Activated CD8-positive, alpha-beta memory T cell treated with anti-CD3 and anti-CD28 coated beads for 36 hours (primary cell): ENCODE measurements around the gene HDAC4. TPM values are rescaled to one million over a fixed set of nuclear protein-coding genes. Genes with fewer than 3 reads are reported as not detected.

Source experiments
- CTCF ChIA-PET: fragments of 350-600 bp; sonication (Branson Sonifier 250); formaldehyde crosslinking; loops from one replicate; lab custom pipeline; 2021; ENCODE audit warnings: antibody characterized with exemption; lab: Charles Lee
- POLR2A ChIA-PET: fragments of 350-600 bp; sonication (Branson Sonifier 250); formaldehyde crosslinking; loops from one replicate; lab custom pipeline; 2021; ENCODE audit warnings: antibody characterized with exemption; lab: Charles Lee
- total RNA-seq, 2 experiments: library from RNA; stranded (reverse); gene quantifications; one replicate each; pipeline ENCODE4 v1.2.3, GENCODE V29; 2021

HDAC4 gene
- total RNA-seq, 2 experiments from 2014 or later = 19.7 to 23.5 TPM

- POLR2A ChIA-PET = interaction anchor here (1.2 kb wide), 1 partner anchor 140 kb away, joined by 4 read pairs; the partner anchor contains the start of gene HDAC4
- CTCF ChIA-PET = no interaction called here
Observed at GRCh38 chr2:239260546-239261327, 140.1 kb downstream of the HDAC4 start.

GRCh38 chr2:239259603-239260298 is 141.1 kb downstream of the HDAC4 start:
- ChIA-PET POLR2A (interaction anchor here (1.2 kb wide), 1 partner anchor 141 kb away, joined by 4 read pairs; the partner anchor contains the start of gene HDAC4), CTCF (no interaction called here)

GRCh38 chr2:239259173-239259572 is 141.6 kb downstream of the HDAC4 start:
- ChIA-PET CTCF (no interaction called here), POLR2A (interaction anchor here (1.2 kb wide), 1 partner anchor 142 kb away, joined by 4 read pairs; the partner anchor contains the start of gene HDAC4)

GRCh38 chr2:239258248-239258647 is 142.6 kb downstream of the HDAC4 start:
- POLR2A ChIA-PET = no interaction called here
- CTCF ChIA-PET = interaction anchor here (1.9 kb wide), 1 partner anchor 9 kb away, joined by 4 read pairs; no protein-coding TSS in a partner anchor

- ChIA-PET POLR2A (interaction anchor here (0.6 kb wide), 1 partner anchor 934 kb away, joined by 7 read pairs; no protein-coding TSS in a partner anchor), CTCF (interaction anchor here (1.9 kb wide), 1 partner anchor 10 kb away, joined by 4 read pairs; no protein-coding TSS in a partner anchor)
Observed at GRCh38 chr2:239257511-239257937, 143.3 kb downstream of the HDAC4 start.

- ChIA-PET CTCF (interaction anchor here (1.9 kb wide), 1 partner anchor 11 kb away, joined by 4 read pairs; no protein-coding TSS in a partner anchor), POLR2A (no interaction called here)
Observed at GRCh38 chr2:239256350-239256743, 144.5 kb downstream of the HDAC4 start.

- CTCF ChIA-PET = no interaction called here
- POLR2A ChIA-PET = no interaction called here
Observed at GRCh38 chr2:239255628-239256349, 145.0 kb downstream of the HDAC4 start.

GRCh38 chr2:239255218-239255617 is 145.6 kb downstream of the HDAC4 start:
- ChIA-PET POLR2A (no interaction called here), CTCF (no interaction called here)

GRCh38 chr2:239253701-239254436 is 147.0 kb downstream of the HDAC4 start:
- ChIA-PET CTCF (no interaction called here), POLR2A (no interaction called here)

- CTCF ChIA-PET = no interaction called here
Observed at GRCh38 chr2:239253264-239253663, 147.6 kb downstream of the HDAC4 start.

GRCh38 chr2:239252801-239253200 is 148.0 kb downstream of the HDAC4 start:
- CTCF ChIA-PET = no interaction called here
- POLR2A ChIA-PET = no interaction called here

More at GRCh38 chr2:239253264-239253663, 147.6 kb downstream of the HDAC4 start:
- POLR2A ChIA-PET = no interaction called here

- ChIA-PET CTCF (no interaction called here), POLR2A (no interaction called here)
Observed at GRCh38 chr2:239252393-239252792, 148.4 kb downstream of the HDAC4 start.

- ChIA-PET POLR2A (no interaction called here), CTCF (no interaction called here)
Observed at GRCh38 chr2:239251971-239252370, 148.8 kb downstream of the HDAC4 start.

GRCh38 chr2:239250216-239251081 is 150.4 kb downstream of the HDAC4 start:
- CTCF ChIA-PET = no interaction called here
- POLR2A ChIA-PET = no interaction called here

- CTCF ChIA-PET = no interaction called here
- POLR2A ChIA-PET = no interaction called here
Observed at GRCh38 chr2:239249776-239250175, 151.0 kb downstream of the HDAC4 start.

GRCh38 chr2:239249048-239249447 is 151.8 kb downstream of the HDAC4 start:
- ChIA-PET POLR2A (no interaction called here), CTCF (no interaction called here)

- POLR2A ChIA-PET = no interaction called here
- CTCF ChIA-PET = interaction anchor here (0.7 to 1.0 kb wide), 2 partner anchors 31 to 73 kb away, joined by 3 read pairs; no protein-coding TSS in a partner anchor
Observed at GRCh38 chr2:239247401-239248245, 153.2 kb downstream of the HDAC4 start.
